Caki2 (cell line): ENCODE results near the gene MAP3K20. TPM values are rescaled to one million over a fixed set of nuclear protein-coding genes. Genes with fewer than 3 reads are reported as not detected.

ENCODE experiments used
- DNase-seq: peaks from one replicate; pipeline ENCODE4 v3.0.0-alpha.2; 2015; ENCODE audit warnings: low read depth
- in situ Hi-C: cut with HindIII; loops from 2 replicates; pipeline ENCODE4 v1.10.0; 2016; ENCODE audit warnings: low sequenced_read_pairs, low pct_unique_long_range_greater_than_20kb, mixed read lengths
- total RNA-seq: library from RNA; depleted of rRNA; stranded (reverse); fragments of >200 nt; shearing (Covaris generic); gene quantifications from 2 replicates; pipeline ENCODE4 v1.2.3, GENCODE V29; 2014; ENCODE audit warnings: low replicate concordance

The MAP3K20 gene
- total RNA-seq, 1 experiment from 2014 or later, result 22.2 TPM

- in situ Hi-C loops, result no loop called here
- peak; percentile 96 for DNase-seq
Observed at GRCh38 chr2:173048897-173049661, 26.6 kb upstream of the MAP3K20 start.

- DNase-seq, result no peak
- in situ Hi-C loops, result no loop called here
Observed at GRCh38 chr2:173049831-173050230, 25.8 kb upstream of the MAP3K20 start.

- DNase-seq, result no peak
- in situ Hi-C loops, result no loop called here
Observed at GRCh38 chr2:173050684-173051083, 25.0 kb upstream of the MAP3K20 start.

- in situ Hi-C loops, result no loop called here
- DNase-seq, result no peak
Observed at GRCh38 chr2:173051463-173052215, 24.0 kb upstream of the MAP3K20 start.

GRCh38 chr2:173053043-173053699 is 22.5 kb upstream of the MAP3K20 start:
- no peak for DNase-seq
- in situ Hi-C loops, result no loop called here

- DNase-seq, result no peak
- in situ Hi-C loops, result no loop called here
Observed at GRCh38 chr2:173054466-173054865, 21.2 kb upstream of the MAP3K20 start.

- in situ Hi-C loops, result no loop called here
- no peak for DNase-seq
Observed at GRCh38 chr2:173056705-173057364, 18.8 kb upstream of the MAP3K20 start.

- DNase-seq, result no peak
- in situ Hi-C loops, result no loop called here
Observed at GRCh38 chr2:173058097-173058496, 17.5 kb upstream of the MAP3K20 start.

- in situ Hi-C loops, result no loop called here
Observed at GRCh38 chr2:173058673-173059072, 17.0 kb upstream of the MAP3K20 start.

GRCh38 chr2:173059292-173059691 is 16.4 kb upstream of the MAP3K20 start:
- in situ Hi-C loops, result no loop called here
- DNase-seq, result no peak

More at GRCh38 chr2:173058673-173059072, 17.0 kb upstream of the MAP3K20 start:
- no peak for DNase-seq

- DNase-seq, result no peak
- in situ Hi-C loops, result no loop called here
Observed at GRCh38 chr2:173059971-173060461, 15.6 kb upstream of the MAP3K20 start.

GRCh38 chr2:173062801-173063200 is 12.8 kb upstream of the MAP3K20 start:
- no peak for DNase-seq
- in situ Hi-C loops, result no loop called here

GRCh38 chr2:173064151-173064805 is 11.4 kb upstream of the MAP3K20 start:
- in situ Hi-C loops, result no loop called here
- no peak for DNase-seq

- in situ Hi-C loops, result no loop called here
Observed at GRCh38 chr2:173066887-173067676, 8.6 kb upstream of the MAP3K20 start.

GRCh38 chr2:173075056-173075780 is 428 bp upstream of the MAP3K20 start:
- DNase-seq, result no peak
- in situ Hi-C loops, result no loop called here

More at GRCh38 chr2:173066887-173067676, 8.6 kb upstream of the MAP3K20 start:
- no peak for DNase-seq

- in situ Hi-C loops, result no loop called here
Observed at GRCh38 chr2:173076581-173077345, 1.1 kb downstream of the MAP3K20 start.

More at GRCh38 chr2:173076581-173077345, 1.1 kb downstream of the MAP3K20 start:
- DNase-seq, result peak; percentile 61
